HG02884 (cell line): Measurements from ENCODE around the gene LGR5.
"Not testable (repeated sequence)": the region's sequence is repeated elsewhere in the genome, so short reads cannot be mapped to it uniquely, and the experiment has no call there.

Source experiments
- ATAC-seq: cut with Tn5 transposase; IDR thresholded peaks from one replicate; pipeline ENCODE4 v1.9.1; 2021; ENCODE audit warnings: mild to moderate bottlenecking, moderate library complexity; ENCODE audit not compliant: unreplicated experiment

The LGR5 gene

DNA sequence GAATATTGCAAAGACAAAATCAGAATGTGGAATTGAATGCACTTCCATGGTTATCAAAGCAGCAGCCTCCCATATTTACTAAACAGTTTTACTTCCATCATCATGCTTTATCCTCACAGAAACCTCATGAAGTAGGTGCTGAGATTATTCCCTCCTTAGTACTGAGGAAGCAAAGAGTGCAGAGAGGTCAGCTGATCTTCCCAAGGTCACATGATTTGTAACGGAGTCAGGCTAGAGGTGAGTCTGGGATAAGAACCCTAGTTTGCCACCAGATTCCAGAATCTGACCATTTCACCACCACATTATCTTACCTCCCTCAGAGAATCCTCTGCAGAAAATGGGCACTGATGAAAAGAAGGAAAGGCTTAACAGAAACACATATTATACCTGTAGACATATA lies 102.0 kb downstream of the LGR5 start:
- no peak for ATAC-seq

DNA sequence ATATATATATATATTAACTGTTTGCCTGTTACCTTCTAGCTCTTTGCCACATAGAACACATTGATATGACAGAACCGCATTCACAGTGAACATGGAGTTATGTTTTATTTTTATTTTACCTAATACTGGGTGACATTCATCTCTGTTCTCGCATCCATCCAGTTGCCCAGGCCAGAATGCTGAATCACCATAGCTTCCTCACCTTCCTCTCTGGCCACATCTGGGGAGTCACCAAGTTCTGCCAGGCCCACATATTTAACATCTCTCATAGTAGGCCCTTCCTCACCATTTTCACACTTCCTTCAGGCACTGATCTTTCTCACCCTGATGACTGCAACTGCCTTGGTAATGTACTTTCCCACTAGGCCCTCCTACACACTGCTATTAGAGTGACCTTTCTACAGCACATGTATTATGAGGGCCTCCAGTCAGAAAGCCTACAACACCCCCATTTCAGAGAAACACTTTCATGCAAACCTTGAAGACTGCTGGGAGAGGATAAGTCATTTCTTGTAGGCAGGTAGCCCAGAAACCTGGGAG lies 106.8 kb downstream of the LGR5 start:
- peak; percentile 43 for ATAC-seq

GRCh38 chr12:71548893-71549292 lies 109.3 kb downstream of the LGR5 start:
- no peak for ATAC-seq

DNA sequence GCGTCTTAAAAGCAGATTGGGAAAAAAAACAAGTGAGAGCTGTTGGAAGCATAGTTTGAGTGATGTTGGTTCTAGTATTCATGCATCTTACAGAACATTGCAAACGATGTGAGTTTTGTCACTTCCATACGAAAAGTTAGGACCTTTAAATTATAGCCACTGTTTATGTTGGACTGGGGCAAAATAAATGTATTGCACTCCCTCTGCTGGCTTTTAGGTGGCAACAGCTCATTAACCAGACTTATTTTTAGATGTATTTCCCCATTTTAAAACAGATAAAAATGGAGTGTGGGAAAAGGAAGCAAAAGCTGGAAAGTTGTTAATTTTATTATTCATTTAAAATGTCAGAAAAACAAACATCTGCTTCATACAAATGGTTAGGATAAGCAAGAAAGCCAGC lies 111.9 kb downstream of the LGR5 start:
- ATAC-seq, result no peak

DNA sequence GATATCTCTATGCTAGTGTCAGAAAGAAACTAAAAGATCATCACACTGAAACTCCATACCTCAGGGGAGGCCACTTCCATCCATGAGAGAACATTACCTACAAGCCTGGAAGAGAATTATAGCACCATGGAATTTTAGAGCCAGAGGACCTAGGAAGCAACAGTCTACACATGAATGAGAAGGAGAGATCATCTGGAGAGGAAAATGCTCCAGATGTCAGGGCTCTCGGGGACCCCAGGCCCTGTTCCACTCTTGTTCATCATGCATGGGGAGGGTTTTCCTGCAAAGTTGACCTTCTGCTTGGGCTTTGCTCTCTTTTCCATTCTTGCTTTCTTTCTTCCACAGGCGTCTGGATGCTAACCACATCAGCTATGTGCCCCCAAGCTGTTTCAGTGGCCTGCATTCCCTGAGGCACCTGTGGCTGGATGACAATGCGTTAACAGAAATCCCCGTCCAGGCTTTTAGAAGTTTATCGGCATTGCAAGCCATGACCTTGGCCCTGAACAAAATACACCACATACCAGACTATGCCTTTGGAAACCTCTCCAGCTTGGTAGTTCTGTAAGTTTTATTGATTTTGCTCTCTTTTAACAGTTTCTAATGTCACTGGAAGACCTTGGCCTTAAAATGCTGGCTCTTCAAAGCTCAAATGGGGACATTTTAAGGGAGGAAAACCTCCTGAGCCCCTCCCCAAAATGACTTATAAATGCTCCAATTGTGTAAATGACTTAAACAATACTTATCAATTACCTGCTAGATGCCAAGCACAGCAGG lies 113.3 kb downstream of the LGR5 start:
- no peak for ATAC-seq

DNA sequence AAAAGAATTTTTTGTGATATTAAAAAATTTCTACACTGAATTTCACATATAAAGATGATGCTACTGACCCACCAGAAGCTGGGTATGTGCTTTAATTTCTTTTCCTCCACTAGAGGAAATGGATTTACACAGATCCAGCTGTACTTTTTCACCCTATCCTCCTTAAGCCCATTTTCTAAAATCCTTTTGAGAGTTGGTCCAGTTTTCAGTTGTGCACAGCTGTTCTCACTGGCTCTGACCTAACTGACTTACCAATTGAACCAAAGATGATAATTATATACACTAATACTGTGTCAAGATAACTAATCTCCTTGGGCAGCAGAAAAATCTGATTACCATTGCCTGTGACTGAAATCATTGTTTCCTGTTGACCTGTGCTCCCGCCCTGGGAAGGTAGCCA lies 115.6 kb downstream of the LGR5 start:
- no peak for ATAC-seq

GRCh38 chr12:71555789-71556188 lies 116.2 kb downstream of the LGR5 start:
- not testable (repeated sequence) for ATAC-seq

DNA sequence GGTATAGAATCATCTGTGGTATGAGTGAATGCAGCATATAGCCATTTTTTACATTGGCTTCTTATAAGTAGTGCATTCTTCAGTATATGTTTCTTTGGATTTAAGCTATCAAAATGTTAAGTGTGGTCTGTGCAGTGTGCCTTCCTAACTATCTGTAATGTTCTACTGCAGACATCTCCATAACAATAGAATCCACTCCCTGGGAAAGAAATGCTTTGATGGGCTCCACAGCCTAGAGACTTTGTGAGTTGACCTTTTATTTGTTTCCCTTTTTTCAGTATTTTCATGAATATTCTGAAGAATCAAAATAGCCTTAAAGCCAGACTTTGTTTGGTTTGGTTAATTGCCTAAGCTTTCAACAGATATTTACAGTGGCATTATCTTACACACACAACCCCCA lies 116.8 kb downstream of the LGR5 start:
- no peak for ATAC-seq

GRCh38 chr12:71556875-71557274 lies 117.3 kb downstream of the LGR5 start:
- no peak for ATAC-seq

- no peak for ATAC-seq
Measured at GRCh38 chr12:71558445-71558844, 118.8 kb downstream of the LGR5 start.

- ATAC-seq, result no peak
Measured at GRCh38 chr12:71562676-71563595, 123.3 kb downstream of the LGR5 start.

- ATAC-seq, result no peak
Measured at GRCh38 chr12:71565535-71565934, 125.9 kb downstream of the LGR5 start.

DNA sequence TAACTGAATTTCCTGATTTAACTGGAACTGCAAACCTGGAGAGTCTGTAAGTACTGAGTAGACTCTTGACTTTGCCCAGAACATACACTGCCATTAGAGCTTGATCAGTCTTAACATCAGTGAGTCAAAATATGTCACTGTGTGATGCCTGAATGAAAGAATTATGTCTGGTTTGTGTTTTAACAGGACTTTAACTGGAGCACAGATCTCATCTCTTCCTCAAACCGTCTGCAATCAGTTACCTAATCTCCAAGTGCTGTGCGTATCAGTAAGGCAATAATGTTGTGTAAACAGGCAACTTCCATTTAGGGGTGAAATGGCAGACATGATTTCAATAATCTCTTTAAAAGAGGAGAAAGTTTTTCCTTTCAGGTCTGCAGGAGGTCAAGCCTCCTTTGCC lies 127.1 kb downstream of the LGR5 start:
- no peak for ATAC-seq

GRCh38 chr12:71567537-71567936 lies 127.9 kb downstream of the LGR5 start:
- ATAC-seq, result no peak

DNA sequence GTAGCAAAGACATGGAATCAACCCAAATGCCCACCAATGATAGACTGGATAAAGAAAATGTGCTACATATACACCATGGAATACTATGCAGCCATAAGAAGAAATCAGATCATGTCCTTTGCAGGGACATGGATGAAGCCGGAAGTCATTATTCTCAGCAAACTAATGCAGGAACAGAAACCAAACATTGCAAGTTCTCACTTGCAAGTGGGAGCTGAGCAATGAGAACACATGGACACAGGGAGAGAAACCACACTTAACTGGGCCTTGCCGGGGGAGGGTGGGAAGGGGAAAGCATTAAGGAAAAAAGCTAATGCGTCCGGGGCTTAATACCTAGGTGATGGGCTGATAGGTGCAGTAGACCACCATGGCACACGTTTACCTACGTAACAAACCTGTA lies 130.3 kb downstream of the LGR5 start:
- not testable (repeated sequence) for ATAC-seq

DNA sequence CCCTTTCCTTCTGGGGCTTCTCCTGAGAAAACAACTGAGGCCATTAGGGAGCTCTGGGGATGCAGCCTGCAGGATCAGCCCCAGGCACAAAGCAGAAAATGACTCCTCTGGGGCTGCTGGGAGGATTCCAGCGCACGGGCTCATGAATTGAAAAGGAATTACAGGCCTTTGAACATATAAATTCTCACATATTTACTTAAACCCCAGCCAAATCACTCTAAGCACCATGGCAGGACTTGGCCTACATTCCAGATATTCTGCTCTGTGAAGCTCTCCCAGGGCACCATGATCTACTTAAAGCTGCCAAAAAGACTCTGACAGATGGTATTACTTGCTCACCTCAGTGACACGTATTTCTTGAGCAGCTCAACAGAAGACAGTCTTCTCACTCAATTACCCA lies 136.9 kb downstream of the LGR5 start:
- no peak for ATAC-seq

- ATAC-seq, result no peak
Measured at GRCh38 chr12:71578694-71579258, 139.2 kb downstream of the LGR5 start.

DNA sequence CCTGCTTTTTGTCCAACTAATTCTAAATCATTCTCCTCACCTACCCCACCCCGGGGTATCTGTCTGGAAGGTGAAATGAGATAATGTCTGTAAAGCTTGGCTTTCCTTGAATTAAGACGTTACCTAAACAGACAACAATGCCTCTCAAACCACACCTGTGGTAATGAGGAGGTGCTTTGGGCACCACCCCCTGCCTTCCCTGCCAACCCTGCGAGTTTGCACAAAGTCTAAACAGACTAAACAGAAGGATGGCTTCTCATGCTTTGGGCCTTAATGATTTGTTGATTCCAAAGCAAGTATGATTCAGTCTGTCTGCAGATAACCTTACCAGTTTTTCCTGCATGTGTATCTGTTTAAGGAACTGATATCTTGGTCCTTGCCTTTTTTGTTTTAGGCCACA lies 141.6 kb downstream of the LGR5 start:
- ATAC-seq, result no peak

GRCh38 chr12:71582925-71583324 lies 143.3 kb downstream of the LGR5 start:
- no peak for ATAC-seq

- no peak for ATAC-seq
Measured at GRCh38 chr12:71584356-71584755, 144.8 kb downstream of the LGR5 start.

DNA sequence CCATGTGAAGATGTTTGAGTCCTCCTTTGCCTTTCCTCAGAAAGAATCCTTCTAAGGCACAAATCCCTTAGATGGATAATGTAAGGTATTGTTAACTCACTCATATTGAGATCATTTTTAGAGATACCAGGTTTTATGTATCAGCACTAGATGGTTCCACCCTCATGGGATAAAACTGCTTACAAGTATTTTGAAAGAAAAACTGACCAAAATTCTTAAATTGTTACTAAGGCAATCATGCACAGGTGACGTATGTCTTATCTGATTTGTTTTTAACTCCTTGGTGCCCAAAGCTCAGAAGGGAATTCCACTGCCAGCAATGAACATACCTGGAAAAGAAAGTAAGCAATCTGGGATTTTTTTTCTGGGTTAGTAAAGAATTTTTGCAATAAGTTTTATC lies 145.6 kb downstream of the LGR5 start:
- no peak for ATAC-seq
